Caki2 (cell line): ENCODE measurements around the gene ITPRIPL2. TPM values are rescaled to one million over a fixed set of nuclear protein-coding genes. Genes with fewer than 3 reads are reported as not detected.

Source experiments
- DNase-seq: peaks from one replicate; pipeline ENCODE4 v3.0.0-alpha.2; 2015; ENCODE audit warnings: low read depth
- in situ Hi-C: cut with HindIII; loops from 2 replicates; pipeline ENCODE4 v1.10.0; 2016; ENCODE audit warnings: low sequenced_read_pairs, low pct_unique_long_range_greater_than_20kb, mixed read lengths
- total RNA-seq: library from RNA; depleted of rRNA; stranded (reverse); fragments of >200 nt; shearing (Covaris generic); gene quantifications from 2 replicates; pipeline ENCODE4 v1.2.3, GENCODE V29; 2014; ENCODE audit warnings: low replicate concordance; rRNA removed

Gene ITPRIPL2
- total RNA-seq, 1 experiment from 2014 or later = 19.7 TPM

- in situ Hi-C loops = no loop called here
- DNase-seq = no peak
Observed at GRCh38 chr16:19164285-19164684, 50.5 kb downstream of the ITPRIPL2 start.

GRCh38 chr16:19165101-19165500, 51.3 kb downstream of the ITPRIPL2 start:
- in situ Hi-C loops = no loop called here
- DNase-seq = peak; percentile 16

GRCh38 chr16:19166500-19166899, 52.7 kb downstream of the ITPRIPL2 start:
- no peak for DNase-seq
- in situ Hi-C loops = no loop called here

- in situ Hi-C loops = no loop called here
- DNase-seq = peak; percentile 80
Observed at GRCh38 chr16:19167710-19168370, 54.1 kb downstream of the ITPRIPL2 start, which contains the start of gene SYT17. SYT17 (plus strand) TSS chr16:19168240; CDS start chr16:19168647, 407 bp downstream.

GRCh38 chr16:19168371-19169081, 54.8 kb downstream of the ITPRIPL2 start:
- in situ Hi-C loops = no loop called here
- peak; percentile 65 for DNase-seq

GRCh38 chr16:19169082-19169639, 55.4 kb downstream of the ITPRIPL2 start:
- in situ Hi-C loops = no loop called here
- DNase-seq = no peak

- in situ Hi-C loops = no loop called here
- no peak for DNase-seq
Observed at GRCh38 chr16:19170043-19170655, 56.4 kb downstream of the ITPRIPL2 start.

Other genes starting within 250 kb of the ITPRIPL2 start
- gene SMG1, start 187.6 kb upstream of the ITPRIPL2 start, total RNA-seq = 16.4 and 35.6 TPM in 2 replicates
- gene TMC7, start 130.0 kb upstream of the ITPRIPL2 start, total RNA-seq = 1.6 and 8.7 TPM in 2 replicates
- gene COQ7, start 46.4 kb upstream of the ITPRIPL2 start, total RNA-seq = 35.6 and 49.5 TPM in 2 replicates
- 9.9 and 15.1 TPM in 2 replicates for gene SYT17, start 54.3 kb downstream of the ITPRIPL2 start, total RNA-seq
- gene CLEC19A, start 171.8 kb downstream of the ITPRIPL2 start, total RNA-seq = not detected in 2 replicates